Thyroid gland (tissue), 4 donors: Measurements from ENCODE around the gene NR2F1-AS1. TPM values are rescaled to one million over a fixed set of nuclear protein-coding genes. Genes with fewer than 3 reads are reported as not detected.

Source experiments
- DNase-seq, 2 donors: peaks; one replicate each; pipeline ENCODE4 v3.0.0-alpha.2; 2019
- H3K27ac ChIP-seq, 3 donors: fragments of 200-600 bp; sonication (generic); 1 replicate in 2 of 3; 2 replicates in 1 of 3; pipeline ENCODE4 v1.5.1; 2016 to 2019; ENCODE audit warnings: mild to moderate bottlenecking in 1 of 3, moderate library complexity in 1 of 3
- H3K27me3 ChIP-seq: fragments of 200-600 bp; sonication (generic); one replicate; pipeline ENCODE4 v1.5.1; 2019
- H3K36me3 ChIP-seq, 2 donors: fragments of 200-600 bp; sonication (generic); one replicate each; pipeline ENCODE4 v1.5.1; 2016 to 2019
- H3K4me1 ChIP-seq, 2 donors: fragments of 200-600 bp; sonication (generic); one replicate each; pipeline ENCODE4 v1.5.1; 2017 to 2019
- H3K4me3 ChIP-seq, 3 donors: fragments of 200-600 bp; sonication (generic); replicated peaks in 1 of 3; 1 replicate in 2 of 3; 2 replicates in 1 of 3; pipeline ENCODE4 v1.5.1; 2016; ENCODE audit warnings: mild to moderate bottlenecking in 1 of 3
- H3K9me3 ChIP-seq: fragments of 200-600 bp; sonication (generic); one replicate; pipeline ENCODE4 v1.5.1; 2017
- CTCF ChIP-seq, 6 experiments: fragments of 200-600 bp in 3 of 6; fragments of 450-650 bp in 3 of 6; sonication (generic) in 3 of 6; IDR thresholded peaks; one replicate each; pipeline ENCODE4 v1.5.1; 2016 to 2019; ENCODE audit warnings: antibody characterized with exemption in 6 of 6, mild to moderate bottlenecking in 2 of 6, inconsistent platforms in 1 of 6, moderate library complexity in 1 of 6
- POLR2A ChIP-seq, 2 donors: fragments of 450-650 bp; IDR thresholded peaks; one replicate each; pipeline ENCODE4 v1.6.1; 2017; ENCODE audit warnings: antibody characterized with exemption in 2 of 2, mild to moderate bottlenecking in 2 of 2, moderate library complexity in 1 of 2
- WGBS, 2 donors: methylation state at CpG; one replicate each; pipeline ENCODE4 v1.1.5; 2017; 5-methylcytosine and 5-hydroxymethylcytosine counted together
- intact Hi-C: fragments of 100-400 bp; cut with DNase I; formaldehyde crosslinking; loops from one replicate; pipeline ENCODE4 v1.15.1; 2023
- total RNA-seq, 4 donors: library from RNA; depleted of rRNA; stranded (reverse); fragments of >200 nt; gene quantifications; one replicate each; pipeline ENCODE4 v1.2.3, GENCODE V29; 2016

NR2F1-AS1 gene
- total RNA-seq, 4 donors from 2014 or later = 4.1 to 13.8 (median 10.1) TPM

DNA sequence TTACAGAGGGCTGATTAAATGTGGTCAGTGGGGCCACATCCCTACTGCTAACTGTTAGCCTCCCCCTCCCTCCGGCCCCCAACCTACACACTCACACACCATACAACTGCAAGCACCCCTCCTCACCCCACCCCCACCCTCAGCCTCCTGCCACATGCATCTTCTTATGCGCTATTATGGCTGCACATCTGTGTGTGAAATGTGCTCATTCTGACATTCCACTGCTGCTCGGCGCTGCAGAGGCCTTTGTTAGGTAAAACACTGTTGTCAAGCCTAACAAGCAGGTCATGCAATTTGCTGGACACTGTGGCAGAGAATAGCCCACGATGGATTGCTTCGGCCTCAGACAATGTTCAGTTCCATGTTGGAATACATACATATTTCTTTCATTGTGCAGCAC lies 173.6 kb downstream of the NR2F1-AS1 start:
- no peak overlapping the region for H3K27ac ChIP-seq
- WGBS, 2 donors = 83 to 86% methylated on average over 6 of the region's 6 CpGs
- TF ChIP-seq CTCF (IDR thresholded peaks at IDR 0.05) (no peak), POLR2A (IDR thresholded peaks at IDR 0.05) (no peak)
- DNase-seq = no peak
- no peaks in the 10 kb centered on the region for H3K27me3 ChIP-seq
- H3K4me1 ChIP-seq = peaks cover 6 to 11% of the 10 kb centered on the region in 2 donors
- no peak overlapping the region for H3K4me3 ChIP-seq
- intact Hi-C loops = no loop called here
- no peaks in the 10 kb centered on the region for H3K36me3 ChIP-seq
- H3K9me3 ChIP-seq = no peaks in the 10 kb centered on the region

DNA sequence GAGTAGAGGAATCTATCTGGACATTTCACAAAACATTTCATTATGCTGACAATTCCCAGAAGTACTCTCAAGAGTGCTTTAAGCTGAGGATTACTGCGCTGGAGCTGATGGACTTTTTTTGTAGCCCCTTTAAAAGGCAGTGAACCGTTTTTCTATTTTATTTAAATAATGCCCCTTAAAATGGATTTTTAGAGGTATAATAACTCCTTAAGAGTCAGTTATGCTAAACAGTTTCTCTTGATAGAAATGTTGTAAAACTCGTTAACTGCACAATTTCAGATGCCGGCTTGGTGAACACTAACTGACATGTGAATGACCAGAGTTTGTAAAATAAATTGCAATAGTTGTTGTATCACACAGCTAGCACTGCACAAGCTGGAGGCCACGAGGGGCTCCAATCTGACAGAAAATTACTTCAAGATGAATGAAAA lies 174.0 kb downstream of the NR2F1-AS1 start:
- Histone ChIP-seq H3K27ac (no peak overlapping the region), H3K27me3 (no peaks in the 10 kb centered on the region), H3K4me3 (no peak overlapping the region), H3K9me3 (no peaks in the 10 kb centered on the region), H3K4me1 (peaks cover 6 to 11% of the 10 kb centered on the region in 2 donors), H3K36me3 (no peaks in the 10 kb centered on the region)
- DNase-seq = no peak
- TF ChIP-seq POLR2A (IDR thresholded peaks at IDR 0.05) (no peak), CTCF (IDR thresholded peaks at IDR 0.05) (no peak)
- 26 to 38% methylated on average over 5 of the region's 5 CpGs for WGBS, 2 donors
- intact Hi-C loops = no loop called here

DNA sequence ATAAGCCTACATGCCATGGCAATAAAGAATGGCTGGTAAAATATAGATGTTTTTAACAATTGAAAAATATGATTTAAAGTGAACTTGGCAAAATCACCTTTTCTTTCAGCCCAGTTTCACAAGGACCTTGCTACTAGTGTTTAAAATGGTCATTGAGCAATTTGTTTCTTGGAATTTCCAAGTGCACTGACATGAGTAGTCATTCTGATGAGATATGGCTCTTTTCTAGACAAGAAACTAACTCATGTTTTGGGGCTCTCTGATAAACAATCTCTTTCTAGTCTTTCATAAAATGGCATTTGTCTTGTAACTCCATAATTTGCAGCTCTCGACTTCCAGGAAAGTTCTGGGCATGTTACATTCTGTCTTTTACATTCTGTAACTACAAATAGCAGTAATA lies 176.8 kb downstream of the NR2F1-AS1 start:
- H3K27ac ChIP-seq = no peak overlapping the region
- H3K36me3 ChIP-seq = no peaks in the 10 kb centered on the region
- H3K4me1 ChIP-seq = peaks cover 6 to 11% of the 10 kb centered on the region in 2 donors
- 74 to 77% methylated on average over 1 of the region's 1 CpG for WGBS, 2 donors
- intact Hi-C loops = no loop called here
- H3K4me3 ChIP-seq = no peak overlapping the region
- DNase-seq = no peak
- H3K27me3 ChIP-seq = no peaks in the 10 kb centered on the region
- TF ChIP-seq CTCF (IDR thresholded peaks at IDR 0.05) (no peak), POLR2A (IDR thresholded peaks at IDR 0.05) (no peak)
- no peaks in the 10 kb centered on the region for H3K9me3 ChIP-seq

GRCh38 chr5:93403141-93403928 lies 177.7 kb downstream of the NR2F1-AS1 start:
- Histone ChIP-seq H3K27ac (no peak overlapping the region), H3K27me3 (no peaks in the 10 kb centered on the region), H3K4me1 (peaks cover 6 to 7% of the 10 kb centered on the region in 2 donors), H3K36me3 (no peaks in the 10 kb centered on the region), H3K4me3 (no peak overlapping the region), H3K9me3 (no peaks in the 10 kb centered on the region)
- WGBS, 2 donors = 95 to 98% methylated on average over 2 of the region's 2 CpGs
- intact Hi-C loops = no loop called here
- no peak for DNase-seq
- TF ChIP-seq POLR2A (IDR thresholded peaks at IDR 0.05) (no peak), CTCF (IDR thresholded peaks at IDR 0.05) (no peak)

- H3K4me3 ChIP-seq = no peak overlapping the region
- H3K36me3 ChIP-seq = no peaks in the 10 kb centered on the region
- H3K4me1 ChIP-seq = peaks cover 6 to 7% of the 10 kb centered on the region in 2 donors
- intact Hi-C loops = no loop called here
- no peaks in the 10 kb centered on the region for H3K27me3 ChIP-seq
- TF ChIP-seq CTCF (IDR thresholded peaks at IDR 0.05) (no peak), POLR2A (IDR thresholded peaks at IDR 0.05) (no peak)
- no peaks in the 10 kb centered on the region for H3K9me3 ChIP-seq
- no peak overlapping the region for H3K27ac ChIP-seq
- WGBS, 2 donors = 84 to 94% methylated on average over 4 of the region's 4 CpGs
- no peak for DNase-seq
Observed at GRCh38 chr5:93402451-93402850, 178.6 kb downstream of the NR2F1-AS1 start.
